DND-41 (cell line): Measurements from ENCODE around the gene ASPSCR1.

Experiments
- ATAC-seq: fragments of 200-7000 bp; cut with Tn5 transposase; 3 replicates; pipeline ENCODE4 v1.9.1; 2021; ENCODE audit warnings: low read depth; ENCODE audit not compliant: insufficient read depth
- DNase-seq: peaks from one replicate; pipeline ENCODE4 v3.0.0-alpha.2; 2020
- H2AFZ ChIP-seq: 2 replicates; pipeline ENCODE4 v1.6.0; 2012; ENCODE audit warnings: low read depth, low read length
- H3K27ac ChIP-seq: 2 replicates; pipeline ENCODE4 v1.5.1; 2012; ENCODE audit warnings: low read length, inconsistent platforms
- H3K27me3 ChIP-seq: fragments of 200-600 bp; sonication (generic); 2 replicates; pipeline ENCODE4 v1.6.0; 2012; ENCODE audit warnings: low read length, mild to moderate bottlenecking, inconsistent platforms; ENCODE audit not compliant: insufficient read depth, poor library complexity
- H3K36me3 ChIP-seq: 2 replicates; pipeline ENCODE4 v1.5.1; 2012; ENCODE audit warnings: low read length, inconsistent platforms; ENCODE audit not compliant: insufficient read depth
- H3K4me1 ChIP-seq: 2 replicates; pipeline ENCODE4 v1.5.1; 2012; ENCODE audit warnings: mild to moderate bottlenecking, low read length; ENCODE audit not compliant: insufficient read depth
- H3K4me2 ChIP-seq: 2 replicates; pipeline ENCODE4 v1.6.0; 2012; ENCODE audit warnings: mild to moderate bottlenecking, moderate library complexity, low read length, inconsistent platforms; ENCODE audit not compliant: insufficient read depth
- H3K4me3 ChIP-seq, 2 experiments: fragments of 200-600 bp in 1 of 2; shearing (Covaris generic) in 1 of 2; 2 replicates each; pipeline ENCODE4 v1.5.1; 2012 to 2016; ENCODE audit warnings: inconsistent platforms in 2 of 2, low read length in 2 of 2, mild to moderate bottlenecking in 2 of 2, low read depth in 1 of 2, moderate library complexity in 1 of 2
- H3K79me2 ChIP-seq: 2 replicates; pipeline ENCODE4 v1.6.0; 2012; ENCODE audit warnings: low read length, inconsistent platforms; ENCODE audit not compliant: insufficient read depth
- H3K9ac ChIP-seq: 2 replicates; pipeline ENCODE4 v1.6.0; 2012; ENCODE audit warnings: low read depth, mild to moderate bottlenecking, inconsistent platforms, low read length, moderate library complexity
- H3K9me3 ChIP-seq: 2 replicates; pipeline ENCODE4 v1.5.1; 2012; ENCODE audit warnings: low read length, moderate library complexity, mild to moderate bottlenecking, inconsistent platforms; ENCODE audit not compliant: insufficient read depth, severe bottlenecking
- H4K20me1 ChIP-seq: 2 replicates; pipeline ENCODE4 v1.6.0; 2012; ENCODE audit warnings: low read length; ENCODE audit not compliant: insufficient read depth
- EZH2 ChIP-seq: IDR thresholded peaks from 3 replicates; pipeline ENCODE4 v1.6.1; 2012; ENCODE audit warnings: borderline replicate concordance, low read depth, mild to moderate bottlenecking, moderate library complexity, low read length, inconsistent platforms; ENCODE audit not compliant: severe bottlenecking
- TF ChIP-seq, protein P1 (sequence below): IDR thresholded peaks from 2 replicates; pipeline ENCODE4 v1.5.1; 2012; ENCODE audit warnings: borderline replicate concordance, low read length, moderate library complexity, mild to moderate bottlenecking; ENCODE audit not compliant: poor library complexity, severe bottlenecking; ENCODE audit errors: extremely low read depth

The ASPSCR1 gene

DNA sequence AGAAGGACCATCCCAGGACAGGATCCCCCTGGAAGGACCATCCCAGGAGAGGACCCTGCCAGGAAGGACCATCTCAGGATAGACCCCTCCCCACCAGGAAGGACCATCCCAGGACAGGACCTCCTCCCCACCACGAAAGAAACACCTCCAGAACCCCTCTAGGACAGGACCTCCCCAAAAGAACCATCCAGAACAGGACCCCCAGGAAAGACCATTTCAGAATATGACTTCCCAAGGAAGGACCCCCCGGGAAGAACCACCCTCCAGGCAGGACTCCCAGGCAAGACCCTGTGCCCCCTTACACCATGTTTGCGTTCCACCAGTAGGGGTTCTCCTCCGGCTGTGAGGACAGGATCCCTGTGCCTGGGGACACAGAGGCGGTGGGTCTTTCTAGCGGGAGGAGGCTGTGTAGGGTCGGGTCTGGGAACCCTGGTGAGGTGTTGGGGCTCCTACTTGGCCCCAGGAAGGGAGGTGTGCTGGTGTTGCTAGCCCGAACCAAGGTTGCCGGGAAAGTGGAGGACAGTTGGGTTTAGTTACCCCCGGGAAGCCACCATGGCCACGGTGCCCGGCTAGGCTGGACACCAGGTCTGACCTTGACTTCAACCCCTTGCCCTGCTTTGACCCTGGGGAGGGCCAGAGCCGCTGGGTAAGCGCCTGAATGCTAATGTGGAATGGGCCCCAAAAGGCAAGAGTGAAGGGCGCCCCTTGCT, 18.6 kb upstream of the ASPSCR1 start:
- peaks cover 20% of the 10 kb centered on the region for H3K27me3 ChIP-seq
- no peak overlapping the region for H2AFZ ChIP-seq
- no peaks in the 10 kb centered on the region for H4K20me1 ChIP-seq
- H3K4me3 ChIP-seq: no peak overlapping the region
- no peak for ATAC-seq
- no peak for TF ChIP-seq EZH2
- TF ChIP-seq, protein P1, sequence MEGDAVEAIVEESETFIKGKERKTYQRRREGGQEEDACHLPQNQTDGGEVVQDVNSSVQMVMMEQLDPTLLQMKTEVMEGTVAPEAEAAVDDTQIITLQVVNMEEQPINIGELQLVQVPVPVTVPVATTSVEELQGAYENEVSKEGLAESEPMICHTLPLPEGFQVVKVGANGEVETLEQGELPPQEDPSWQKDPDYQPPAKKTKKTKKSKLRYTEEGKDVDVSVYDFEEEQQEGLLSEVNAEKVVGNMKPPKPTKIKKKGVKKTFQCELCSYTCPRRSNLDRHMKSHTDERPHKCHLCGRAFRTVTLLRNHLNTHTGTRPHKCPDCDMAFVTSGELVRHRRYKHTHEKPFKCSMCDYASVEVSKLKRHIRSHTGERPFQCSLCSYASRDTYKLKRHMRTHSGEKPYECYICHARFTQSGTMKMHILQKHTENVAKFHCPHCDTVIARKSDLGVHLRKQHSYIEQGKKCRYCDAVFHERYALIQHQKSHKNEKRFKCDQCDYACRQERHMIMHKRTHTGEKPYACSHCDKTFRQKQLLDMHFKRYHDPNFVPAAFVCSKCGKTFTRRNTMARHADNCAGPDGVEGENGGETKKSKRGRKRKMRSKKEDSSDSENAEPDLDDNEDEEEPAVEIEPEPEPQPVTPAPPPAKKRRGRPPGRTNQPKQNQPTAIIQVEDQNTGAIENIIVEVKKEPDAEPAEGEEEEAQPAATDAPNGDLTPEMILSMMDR: no peak
- H3K9ac ChIP-seq: no peak overlapping the region
- H3K27ac ChIP-seq: no peak overlapping the region
- no peaks in the 10 kb centered on the region for H3K36me3 ChIP-seq
- H3K79me2 ChIP-seq: no peaks in the 10 kb centered on the region
- H3K9me3 ChIP-seq: no peaks in the 10 kb centered on the region
- H3K4me1 ChIP-seq: peaks cover 6% of the 10 kb centered on the region
- no peak overlapping the region for H3K4me2 ChIP-seq
- DNase-seq: no peak

DNA sequence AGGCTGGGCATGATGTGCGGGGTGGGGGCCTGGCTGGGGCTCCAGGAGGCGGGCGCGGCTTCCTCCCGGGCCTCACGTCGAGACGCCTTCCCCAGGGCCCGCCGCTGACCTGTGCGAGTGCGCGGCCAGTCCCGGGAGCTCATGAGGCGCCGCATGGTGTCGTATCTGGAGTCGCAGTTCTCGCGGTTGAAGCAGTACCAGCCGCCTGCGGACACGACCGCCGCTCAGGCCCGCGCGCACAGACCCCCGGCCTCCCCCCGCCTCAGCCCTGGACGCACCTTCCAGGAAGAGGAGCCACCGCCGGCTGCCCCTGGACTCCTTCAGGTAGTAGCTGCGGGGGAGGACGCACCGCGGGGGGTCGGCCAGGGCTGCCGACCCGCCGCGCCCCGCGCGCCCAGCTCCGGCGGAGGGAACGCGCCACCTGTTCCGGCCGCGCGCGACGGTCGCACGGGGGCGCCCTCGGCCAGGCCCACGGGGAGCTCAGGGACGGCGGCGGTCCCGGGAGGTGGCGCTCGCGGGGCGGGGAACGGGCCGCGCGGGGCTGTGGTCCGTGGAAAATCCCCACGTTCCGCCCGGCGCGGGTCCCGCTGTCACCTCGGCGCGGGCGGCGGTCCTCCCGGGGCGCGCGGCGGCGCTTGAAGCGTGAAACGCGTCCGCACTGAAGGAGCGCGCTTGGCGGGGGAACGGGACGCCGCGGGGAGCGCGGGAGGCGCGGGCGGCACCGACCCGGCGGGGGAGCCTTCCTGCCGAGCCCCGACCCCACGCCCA, 17.9 kb upstream of the ASPSCR1 start:
- H3K4me2 ChIP-seq: peak overlapping the region; percentile 12; the same call in 1 of the 2 replicates
- peaks cover 20% of the 10 kb centered on the region for H3K27me3 ChIP-seq
- H3K9me3 ChIP-seq: no peaks in the 10 kb centered on the region
- DNase-seq (peak; percentile 57), ATAC-seq (peak; percentile 87)
- H3K4me3 ChIP-seq: no peak overlapping the region
- no peaks in the 10 kb centered on the region for H3K79me2 ChIP-seq
- peaks cover 6% of the 10 kb centered on the region for H3K4me1 ChIP-seq
- H3K36me3 ChIP-seq: no peaks in the 10 kb centered on the region
- no peaks in the 10 kb centered on the region for H4K20me1 ChIP-seq
- H2AFZ ChIP-seq: no peak overlapping the region
- TF ChIP-seq EZH2: no peak
- TF ChIP-seq, protein P1: peak; percentile 77
- no peak overlapping the region for H3K27ac ChIP-seq
- no peak overlapping the region for H3K9ac ChIP-seq

DNA sequence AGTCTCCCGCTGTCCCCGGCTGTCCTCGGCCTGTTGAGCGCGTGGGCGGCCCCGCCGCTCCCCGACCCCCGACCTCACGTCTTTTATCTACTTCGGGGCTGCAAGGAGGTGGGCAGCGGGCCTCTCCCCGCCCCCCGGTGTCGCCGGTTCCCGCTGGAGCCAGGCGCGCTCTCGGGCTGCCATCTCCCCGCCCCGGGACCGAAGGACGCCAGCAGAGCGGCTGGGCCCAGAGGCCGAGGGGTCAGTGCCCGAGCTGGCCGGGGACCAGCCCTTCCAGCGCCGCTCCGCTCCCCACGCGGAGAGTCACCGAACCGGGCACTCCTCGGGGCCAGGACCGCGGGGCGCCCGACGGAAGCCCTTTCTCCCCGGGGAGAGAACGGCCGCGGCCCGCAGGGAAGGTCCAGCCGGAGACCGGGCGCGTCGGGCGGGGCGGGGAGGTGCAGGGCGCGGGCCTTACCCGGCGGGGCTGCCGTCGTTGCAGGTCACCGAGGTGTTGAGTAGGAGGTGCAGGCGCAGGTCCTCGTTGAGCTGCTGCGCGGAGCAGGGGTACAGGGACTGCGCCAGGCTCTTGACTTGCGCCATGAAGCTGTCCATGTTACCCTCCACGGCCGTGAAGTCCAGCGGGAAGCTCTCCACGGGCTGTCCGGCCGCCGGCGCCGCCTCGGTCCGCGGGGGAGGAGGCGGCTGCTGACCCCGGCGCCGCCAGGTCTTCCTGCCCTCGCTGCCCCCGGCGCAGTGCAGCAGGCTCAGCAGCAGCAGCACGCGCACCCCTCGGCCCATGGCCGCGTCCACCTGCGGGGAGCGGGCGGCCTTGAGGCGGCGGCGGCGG, 17.1 kb upstream of the ASPSCR1 start:
- Histone ChIP-seq H3K4me2 (no peak overlapping the region), H3K27ac (no peak overlapping the region), H3K9me3 (no peaks in the 10 kb centered on the region), H3K9ac (no peak overlapping the region), H4K20me1 (no peaks in the 10 kb centered on the region), H3K79me2 (no peaks in the 10 kb centered on the region), H3K4me3 (no peak overlapping the region), H3K36me3 (no peaks in the 10 kb centered on the region), H2AFZ (no peak overlapping the region), H3K4me1 (peaks cover 6% of the 10 kb centered on the region), H3K27me3 (peaks cover 20% of the 10 kb centered on the region)
- ATAC-seq: no peak
- no peak for TF ChIP-seq EZH2
- TF ChIP-seq, protein P1: no peak
- no peak for DNase-seq
